Activated CD4-positive, alpha-beta memory T cell treated with anti-CD3 and anti-CD28 coated beads for 36 hours (primary cell): Measurements from ENCODE around the gene NRG2. TPM values are rescaled to one million over a fixed set of nuclear protein-coding genes. Genes with fewer than 3 reads are reported as not detected.

Source experiments
- CTCF ChIA-PET: fragments of 350-600 bp; sonication (Branson Sonifier 250); formaldehyde crosslinking; loops from one replicate; lab custom pipeline; 2021; ENCODE audit warnings: antibody characterized with exemption, inconsistent platforms; lab: Charles Lee
- POLR2A ChIA-PET: fragments of 350-600 bp; sonication (Branson Sonifier 250); formaldehyde crosslinking; loops from one replicate; lab custom pipeline; 2021; ENCODE audit warnings: antibody characterized with exemption; lab: Charles Lee
- DNase-seq: peaks from one replicate; pipeline ENCODE4 v3.0.0-alpha.2; 2020
- H3K27ac Mint-ChIP-seq: one replicate; pipeline ENCODE4 v1.8.0; 2021; ENCODE audit warnings: mixed read lengths
- H3K27me3 Mint-ChIP-seq: one replicate; pipeline ENCODE4 v1.8.0; 2021; ENCODE audit warnings: mixed read lengths
- H3K36me3 Mint-ChIP-seq: one replicate; pipeline ENCODE4 v1.8.0; 2021; ENCODE audit warnings: mixed read lengths
- H3K4me1 Mint-ChIP-seq: one replicate; pipeline ENCODE4 v1.8.0; 2021; ENCODE audit warnings: low read depth, mixed read lengths
- H3K4me3 Mint-ChIP-seq: one replicate; pipeline ENCODE4 v1.8.0; 2021; ENCODE audit warnings: mild to moderate bottlenecking, mixed read lengths
- H3K9me3 Mint-ChIP-seq: one replicate; pipeline ENCODE4 v1.8.0; 2021; ENCODE audit warnings: mixed read lengths
- intact Hi-C: fragments of 100-400 bp; cut with micrococcal nuclease; formaldehyde crosslinking; loops from one replicate; pipeline ENCODE4 v1.15.1; 2023
- total RNA-seq, 2 experiments: library from RNA; stranded (reverse); gene quantifications; one replicate each; pipeline ENCODE4 v1.2.3, GENCODE V29; 2021

Gene NRG2
- total RNA-seq, 2 experiments from 2014 or later = not detected

DNA sequence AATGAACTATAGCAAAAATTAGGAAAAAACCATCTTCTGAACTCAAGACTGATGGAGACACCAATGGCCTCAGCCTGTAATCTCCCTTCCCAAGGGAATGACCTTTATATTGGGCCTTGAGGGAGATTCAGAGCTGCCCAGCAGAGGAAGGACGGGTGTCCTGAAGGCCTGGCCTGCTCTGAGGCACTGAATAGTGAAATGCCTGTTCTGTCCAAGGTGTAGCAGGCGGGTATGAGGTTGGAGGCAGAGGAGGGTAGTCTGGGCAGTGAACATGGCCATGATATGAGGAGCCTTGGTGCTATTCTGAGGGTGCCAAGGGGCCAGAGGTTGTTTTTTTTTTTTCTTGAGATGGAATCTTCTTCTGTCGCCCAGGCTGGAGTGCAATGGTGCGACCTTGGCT, 222.5 kb downstream of the NRG2 start:
- no peaks in the 10 kb centered on the region for H3K36me3 Mint-ChIP-seq
- CTCF ChIA-PET = interaction anchor here (0.6 to 1.3 kb wide), 3 partner anchors 45 to 55 kb away, joined by 3 to 4 read pairs (median 3); no protein-coding TSS in a partner anchor
- POLR2A ChIA-PET = no interaction called here
- no peak overlapping the region for H3K27ac Mint-ChIP-seq
- H3K9me3 Mint-ChIP-seq = peaks cover 7% of the 10 kb centered on the region
- peaks cover 9% of the 10 kb centered on the region for H3K27me3 Mint-ChIP-seq
- no peak overlapping the region for H3K4me3 Mint-ChIP-seq
- no peaks in the 10 kb centered on the region for H3K4me1 Mint-ChIP-seq
- DNase-seq = no peak
- intact Hi-C loops = no loop called here

DNA sequence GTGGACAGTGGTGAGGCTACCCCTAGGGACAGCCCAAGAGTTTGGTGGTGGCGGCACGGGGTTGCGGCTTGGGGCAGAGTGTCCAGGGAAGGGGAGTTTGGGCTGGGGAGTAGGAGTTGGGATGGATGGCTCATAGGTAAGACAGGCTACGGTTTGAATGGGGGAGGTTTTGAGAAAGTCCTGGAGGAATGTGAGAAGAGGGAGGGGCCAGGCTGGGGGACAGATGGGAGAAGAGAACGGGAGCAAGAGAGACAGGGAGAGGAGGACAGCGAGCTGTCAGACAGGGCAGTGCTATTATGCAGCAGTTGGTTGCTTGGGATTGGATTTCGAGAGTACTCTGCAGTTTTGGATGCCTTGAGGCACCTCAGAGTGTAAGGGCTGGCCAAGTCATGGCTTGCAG, 223.0 kb downstream of the NRG2 start:
- POLR2A ChIA-PET = no interaction called here
- H3K27ac Mint-ChIP-seq = no peak overlapping the region

DNA sequence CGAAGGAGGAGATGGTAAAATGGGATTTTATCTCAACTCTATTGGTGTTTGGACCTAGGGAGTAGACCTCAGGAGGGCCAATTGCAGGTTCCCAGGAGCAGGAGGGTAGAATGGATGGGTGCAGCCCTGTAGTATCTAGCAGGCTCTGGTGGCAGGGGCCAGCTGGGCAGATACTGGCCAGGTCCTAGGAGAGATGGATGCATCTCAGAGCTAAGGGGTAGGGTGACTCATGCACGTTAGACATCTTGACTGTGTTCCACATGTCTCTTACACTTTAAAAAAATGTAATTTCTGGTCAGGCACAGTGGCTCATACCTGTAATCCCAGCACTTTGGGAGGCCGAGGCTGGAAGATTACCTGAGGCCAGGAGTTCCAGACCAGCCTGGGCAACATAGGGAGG, 225.1 kb downstream of the NRG2 start:
- no peak for DNase-seq
- POLR2A ChIA-PET = no interaction called here
- Mint-ChIP-seq H3K4me3 (no peak overlapping the region), H3K27ac (no peak overlapping the region), H3K9me3 (peaks cover 7% of the 10 kb centered on the region), H3K36me3 (no peaks in the 10 kb centered on the region), H3K4me1 (no peaks in the 10 kb centered on the region), H3K27me3 (peaks cover 9% of the 10 kb centered on the region)
- CTCF ChIA-PET = no interaction called here
- intact Hi-C loops = no loop called here

More for the DNA sequence above, 223.0 kb downstream of the NRG2 start:
- H3K36me3 Mint-ChIP-seq = no peaks in the 10 kb centered on the region
- H3K9me3 Mint-ChIP-seq = peaks cover 7% of the 10 kb centered on the region
- CTCF ChIA-PET = interaction anchor here (0.6 kb wide), 1 partner anchor 45 kb away, joined by 3 read pairs; no protein-coding TSS in a partner anchor
- no peak overlapping the region for H3K4me3 Mint-ChIP-seq
- H3K4me1 Mint-ChIP-seq = no peaks in the 10 kb centered on the region
- intact Hi-C loops = no loop called here
- H3K27me3 Mint-ChIP-seq = peaks cover 9% of the 10 kb centered on the region
- no peak for DNase-seq

- H3K27me3 Mint-ChIP-seq = peaks cover 11% of the 10 kb centered on the region
- ChIA-PET POLR2A (no interaction called here), CTCF (no interaction called here)
- DNase-seq = no peak
- no peaks in the 10 kb centered on the region for H3K4me1 Mint-ChIP-seq
- intact Hi-C loops = no loop called here
- H3K36me3 Mint-ChIP-seq = no peaks in the 10 kb centered on the region
- no peak overlapping the region for H3K4me3 Mint-ChIP-seq
- H3K9me3 Mint-ChIP-seq = peaks cover 7% of the 10 kb centered on the region
- H3K27ac Mint-ChIP-seq = no peak overlapping the region
Observed at GRCh38 chr5:139817362-139817761, 225.7 kb downstream of the NRG2 start.

DNA sequence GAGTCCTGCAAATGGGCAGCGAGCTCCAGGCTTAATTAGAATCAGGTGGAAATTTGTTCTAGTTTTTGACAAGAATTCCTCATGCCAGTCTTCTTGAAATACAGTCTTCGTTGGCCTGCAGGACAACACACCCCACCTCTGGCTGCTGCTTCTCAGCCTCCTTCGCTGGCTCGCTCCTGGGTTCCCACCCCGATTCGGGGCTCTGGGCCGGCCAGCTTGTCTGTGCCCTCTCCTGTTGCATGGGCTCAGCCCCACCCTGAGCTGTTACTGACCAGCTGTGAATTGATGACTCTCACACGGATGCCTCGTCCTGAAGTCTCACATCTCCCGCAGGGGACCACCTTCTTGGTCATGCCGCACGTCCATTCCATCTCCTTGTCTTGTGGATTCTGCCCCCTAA, 226.5 kb downstream of the NRG2 start:
- intact Hi-C loops = no loop called here
- peaks cover 7% of the 10 kb centered on the region for H3K9me3 Mint-ChIP-seq
- no peak overlapping the region for H3K4me3 Mint-ChIP-seq
- no peaks in the 10 kb centered on the region for H3K36me3 Mint-ChIP-seq
- ChIA-PET CTCF (no interaction called here), POLR2A (no interaction called here)
- no peaks in the 10 kb centered on the region for H3K4me1 Mint-ChIP-seq
- no peak for DNase-seq
- no peak overlapping the region for H3K27ac Mint-ChIP-seq
- peaks cover 14% of the 10 kb centered on the region for H3K27me3 Mint-ChIP-seq

GRCh38 chr5:139814704-139815280, 228.3 kb downstream of the NRG2 start:
- Mint-ChIP-seq H3K36me3 (no peaks in the 10 kb centered on the region), H3K27me3 (peaks cover 10% of the 10 kb centered on the region), H3K27ac (no peak overlapping the region), H3K4me3 (no peak overlapping the region), H3K4me1 (no peaks in the 10 kb centered on the region), H3K9me3 (peaks cover 7% of the 10 kb centered on the region)
- POLR2A ChIA-PET = no interaction called here
- DNase-seq = no peak
- intact Hi-C loops = no loop called here
- CTCF ChIA-PET = interaction anchor here (0.9 kb wide), 1 partner anchor 28 kb away, joined by 3 read pairs; no protein-coding TSS in a partner anchor

DNA sequence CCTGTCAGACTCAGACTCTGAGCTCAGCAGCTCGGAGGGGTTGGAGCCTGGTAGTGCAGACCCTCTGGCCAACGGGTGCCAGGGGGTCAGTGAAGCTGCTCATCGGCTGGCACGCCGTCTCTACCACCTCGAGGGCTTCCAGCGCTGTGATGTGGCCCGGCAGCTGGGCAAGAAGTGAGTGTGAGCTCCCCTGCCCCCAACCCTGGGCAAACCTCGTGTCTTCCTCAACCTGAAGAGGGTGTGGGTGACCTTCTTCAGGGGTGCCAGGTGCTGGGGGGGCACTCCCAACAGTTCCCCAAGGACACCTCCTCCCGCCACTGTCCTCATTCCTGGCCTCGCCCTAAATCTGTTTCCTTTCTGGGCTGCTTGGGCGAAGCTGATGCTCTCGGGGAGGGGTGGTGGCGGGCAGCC, 228.9 kb downstream of the NRG2 start:
- POLR2A ChIA-PET = no interaction called here
- H3K4me1 Mint-ChIP-seq = no peaks in the 10 kb centered on the region
- H3K36me3 Mint-ChIP-seq = no peaks in the 10 kb centered on the region
- intact Hi-C loops = no loop called here
- no peak for DNase-seq
- no peak overlapping the region for H3K4me3 Mint-ChIP-seq
- peaks cover 7% of the 10 kb centered on the region for H3K9me3 Mint-ChIP-seq
- H3K27me3 Mint-ChIP-seq = peaks cover 9% of the 10 kb centered on the region
- CTCF ChIA-PET = interaction anchor here (0.9 kb wide), 1 partner anchor 27 kb away, joined by 3 read pairs; no protein-coding TSS in a partner anchor
- H3K27ac Mint-ChIP-seq = no peak overlapping the region

DNA sequence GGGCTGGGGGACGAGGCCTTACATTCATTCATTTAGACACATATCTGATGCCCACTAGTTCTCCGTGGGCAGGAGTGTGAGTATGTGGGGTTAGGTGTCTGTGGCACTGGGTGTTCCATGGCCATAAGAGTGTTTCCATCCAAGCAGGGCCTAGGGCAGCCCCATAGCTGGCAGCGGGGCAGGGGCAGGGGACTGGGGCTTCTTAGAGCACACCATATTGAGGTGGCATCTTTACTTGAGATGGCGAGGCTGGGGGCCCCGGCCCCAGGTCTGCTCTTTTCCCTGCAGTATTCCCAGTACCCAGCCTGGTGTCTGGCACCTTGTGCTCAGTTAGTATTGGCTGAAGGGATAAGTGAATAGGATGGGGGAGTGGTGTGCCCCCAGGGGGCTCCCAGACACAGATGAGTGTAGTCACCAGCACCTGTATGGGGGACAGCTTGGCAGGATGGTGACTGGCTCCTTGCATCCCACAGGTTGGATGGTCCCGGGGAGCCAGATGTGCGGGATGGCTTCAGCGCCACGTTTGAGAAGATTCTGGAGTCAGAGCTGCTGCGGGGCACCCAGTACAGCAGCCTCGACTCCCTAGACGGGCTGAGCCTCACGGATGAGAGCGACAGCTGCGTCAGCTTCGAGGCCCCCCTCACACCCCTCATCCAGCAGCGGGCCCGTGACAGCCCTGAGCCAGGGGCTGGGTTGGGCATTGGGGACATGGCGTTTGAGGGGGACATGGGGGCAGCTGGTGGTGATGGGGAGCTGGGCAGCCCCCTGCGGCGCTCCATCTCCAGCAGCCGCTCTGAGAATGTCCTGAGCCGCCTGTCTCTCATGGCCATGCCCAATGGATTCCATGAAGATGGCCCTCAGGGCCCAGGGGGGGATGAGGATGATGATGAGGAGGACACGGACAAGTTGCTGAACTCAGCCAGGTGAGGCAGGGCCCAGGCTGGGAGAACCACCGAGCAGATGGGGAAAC, 230.0 kb downstream of the NRG2 start:
- POLR2A ChIA-PET = interaction anchor here (0.6 kb wide), 1 partner anchor 454 kb away, joined by 3 read pairs; no protein-coding TSS in a partner anchor
- H3K27me3 Mint-ChIP-seq = peaks cover 13% of the 10 kb centered on the region
- H3K36me3 Mint-ChIP-seq = no peaks in the 10 kb centered on the region
- H3K4me1 Mint-ChIP-seq = no peaks in the 10 kb centered on the region
- no peak overlapping the region for H3K4me3 Mint-ChIP-seq
- intact Hi-C loops = no loop called here
- DNase-seq = no peak
- H3K27ac Mint-ChIP-seq = no peak overlapping the region
- no peaks in the 10 kb centered on the region for H3K9me3 Mint-ChIP-seq
- CTCF ChIA-PET = interaction anchor here (0.6 to 1.3 kb wide), 2 partner anchors 12 to 38 kb away, joined by 3 to 4 read pairs; no protein-coding TSS in a partner anchor

- Mint-ChIP-seq H3K4me3 (no peak overlapping the region), H3K36me3 (no peaks in the 10 kb centered on the region), H3K9me3 (no peaks in the 10 kb centered on the region), H3K27me3 (peaks cover 13% of the 10 kb centered on the region), H3K4me1 (no peaks in the 10 kb centered on the region), H3K27ac (no peak overlapping the region)
- DNase-seq = no peak
- CTCF ChIA-PET = interaction anchor here (1.3 kb wide), 1 partner anchor 37 kb away, joined by 4 read pairs; no protein-coding TSS in a partner anchor
- POLR2A ChIA-PET = interaction anchor here (0.6 kb wide), 1 partner anchor 455 kb away, joined by 3 read pairs; no protein-coding TSS in a partner anchor
- intact Hi-C loops = no loop called here
Observed at GRCh38 chr5:139812323-139812722, 230.8 kb downstream of the NRG2 start.

GRCh38 chr5:139811274-139811607, 231.9 kb downstream of the NRG2 start:
- Mint-ChIP-seq H3K27me3 (peaks cover 10% of the 10 kb centered on the region), H3K9me3 (no peaks in the 10 kb centered on the region), H3K4me3 (no peak overlapping the region), H3K27ac (no peak overlapping the region), H3K36me3 (no peaks in the 10 kb centered on the region), H3K4me1 (no peaks in the 10 kb centered on the region)
- intact Hi-C loops = no loop called here
- ChIA-PET CTCF (no interaction called here), POLR2A (no interaction called here)
- DNase-seq = no peak

DNA sequence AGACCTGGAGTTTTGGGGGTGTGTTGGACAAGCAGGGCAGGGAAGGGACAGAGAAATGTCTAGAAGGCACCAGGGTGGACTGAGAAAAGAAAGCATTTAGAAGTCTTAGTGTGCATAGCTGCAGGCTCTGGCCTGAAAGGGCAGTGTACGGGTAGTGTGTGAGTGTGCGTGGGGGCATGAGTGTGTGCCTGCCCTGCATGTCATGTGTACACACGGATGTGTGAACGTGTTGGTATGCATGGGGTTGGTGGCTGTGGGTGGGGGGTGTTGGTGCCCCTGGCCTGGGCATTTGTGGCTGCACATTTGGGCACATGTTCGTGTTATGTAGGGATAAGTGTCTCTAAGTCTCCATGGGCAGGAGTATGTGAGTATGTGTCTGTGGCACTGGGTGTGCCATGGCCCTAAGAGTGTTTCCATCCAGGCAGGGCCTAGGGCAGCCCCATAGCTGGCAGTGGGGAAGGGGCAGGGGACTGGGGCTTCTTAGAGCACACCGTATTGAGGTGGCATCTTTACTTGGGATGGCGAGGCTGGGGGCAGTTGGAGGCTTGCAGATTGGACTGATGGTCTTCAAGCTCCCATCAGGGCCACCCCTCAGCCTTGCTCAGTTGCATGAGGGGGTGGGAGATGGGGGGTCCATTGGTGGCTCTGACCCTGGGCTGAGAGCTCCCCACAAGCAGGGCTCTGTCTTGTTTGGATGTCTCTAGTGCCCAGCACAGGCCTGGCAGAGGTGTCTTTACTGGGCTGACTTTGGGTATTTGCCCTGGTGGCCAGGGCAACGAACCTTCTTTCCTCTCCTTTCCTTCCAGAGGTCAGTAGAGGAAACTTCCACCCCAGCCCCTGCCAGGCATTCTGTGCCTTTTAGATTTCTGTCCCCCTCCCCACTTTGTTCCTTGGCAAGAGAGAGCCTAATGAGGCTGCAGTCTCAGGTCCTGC, 232.5 kb downstream of the NRG2 start:
- Mint-ChIP-seq H3K36me3 (no peaks in the 10 kb centered on the region), H3K27ac (no peak overlapping the region), H3K4me1 (no peaks in the 10 kb centered on the region), H3K9me3 (no peaks in the 10 kb centered on the region), H3K27me3 (peaks cover 10% of the 10 kb centered on the region), H3K4me3 (no peak overlapping the region)
- no peak for DNase-seq
- intact Hi-C loops = no loop called here
- CTCF ChIA-PET = interaction anchor here (1.5 kb wide), 1 partner anchor 23 kb away, joined by 4 read pairs; no protein-coding TSS in a partner anchor
- POLR2A ChIA-PET = no interaction called here
